ENCODE measurements around the gene TXNDC11. TPM values are rescaled to one million over a fixed set of nuclear protein-coding genes. Genes with fewer than 3 reads are reported as not detected.

TXNDC11 gene
- polyA plus RNA-seq, 4 donors = 47.6 to 73.4 (median 49.7) TPM

GRCh38 chr16:11660565-11660964 is 82.1 kb downstream of the TXNDC11 start:
- DNase-seq = no peak

DNA sequence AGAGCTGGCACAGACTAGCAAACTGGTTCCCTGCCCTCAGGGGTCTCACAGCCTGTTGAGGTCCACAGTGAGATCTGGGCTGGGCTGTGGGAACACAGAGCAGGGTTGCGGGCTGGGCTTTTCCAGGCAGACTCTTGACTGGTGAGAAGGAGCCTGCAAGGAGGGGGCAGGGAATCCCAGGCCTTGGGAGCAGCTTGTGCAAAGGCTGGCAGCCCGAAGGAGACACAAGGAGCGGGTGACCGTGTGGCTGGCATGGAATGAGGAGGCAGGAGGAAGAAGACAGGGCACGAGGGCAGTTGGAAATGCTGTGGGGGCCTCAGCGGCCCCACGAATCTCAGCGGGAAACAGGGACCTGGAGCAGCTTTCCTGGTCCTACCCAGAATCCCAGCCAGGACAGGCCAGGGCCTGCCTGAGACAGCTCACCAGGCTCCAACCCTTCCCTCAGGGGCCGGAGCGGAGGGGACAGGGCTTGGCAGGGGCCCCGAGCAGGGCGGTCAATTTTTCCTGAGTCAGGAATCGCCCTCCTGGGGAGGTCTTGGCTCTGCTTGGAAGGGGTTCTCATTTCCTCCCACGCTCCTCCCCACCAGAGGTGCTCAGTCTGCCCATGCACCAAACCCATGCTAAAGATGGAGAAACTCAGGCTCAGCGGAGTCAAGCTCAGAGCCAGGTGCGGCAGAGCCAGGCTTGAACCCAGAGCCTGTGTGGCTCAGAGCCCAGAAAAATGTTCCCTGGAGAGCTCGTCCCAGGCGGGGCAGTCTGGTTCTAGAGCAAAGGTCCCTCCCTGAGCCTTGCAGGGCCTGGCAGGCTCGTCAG is 83.6 kb downstream of the TXNDC11 start:
- no peak for FAIRE-seq
- Histone ChIP-seq H3K9me3 (ENCODE audit: control insufficient read depth in 2 of 2, insufficient read depth in 1 of 2, low read depth in 1 of 2, low read length in 1 of 2) (no peaks in the 10 kb centered on the region), H3K36me3 (ENCODE audit: control insufficient read depth in 3 of 3, insufficient read depth in 2 of 3, low read depth in 1 of 3, low read length in 3 of 3) (no peaks in the 10 kb centered on the region), H3K4me3 (ENCODE audit: low read depth in 1 of 3, low read length in 3 of 3) (no peak overlapping the region), H3K27me3 (ENCODE audit: control insufficient read depth in 3 of 3, insufficient read depth in 3 of 3, low read length in 3 of 3) (no peaks in the 10 kb centered on the region), H3K27ac (ENCODE audit: low read depth in 1 of 3, low read length in 2 of 3) (no peak overlapping the region), H3K4me1 (ENCODE audit: control insufficient read depth in 3 of 3, insufficient read depth in 2 of 3, low read depth in 1 of 3, low read length in 2 of 3) (no peaks in the 10 kb centered on the region)
- WGBS, 3 donors = 69 to 78% (median 72%) methylated on average over 19 of the region's 19 CpGs
- DNase-seq = peak in 1 of 2 donors; percentile 48

More at GRCh38 chr16:11660565-11660964, 82.1 kb downstream of the TXNDC11 start:
- no peaks in the 10 kb centered on the region for H3K36me3 ChIP-seq (ENCODE audit: control insufficient read depth in 3 of 3, insufficient read depth in 2 of 3, low read depth in 1 of 3, low read length in 3 of 3)
- H3K9me3 ChIP-seq (ENCODE audit: control insufficient read depth in 2 of 2, insufficient read depth in 1 of 2, low read depth in 1 of 2, low read length in 1 of 2) = no peaks in the 10 kb centered on the region
- no peak for FAIRE-seq
- no peaks in the 10 kb centered on the region for H3K4me1 ChIP-seq (ENCODE audit: control insufficient read depth in 3 of 3, insufficient read depth in 2 of 3, low read depth in 1 of 3, low read length in 2 of 3)
- 79 to 92% (median 90%) methylated on average over 10 to 12 of the region's 12 CpGs for WGBS, 3 donors
- no peak overlapping the region for H3K27ac ChIP-seq (ENCODE audit: low read depth in 1 of 3, low read length in 2 of 3)
- no peaks in the 10 kb centered on the region for H3K27me3 ChIP-seq (ENCODE audit: control insufficient read depth in 3 of 3, insufficient read depth in 3 of 3, low read length in 3 of 3)
- H3K4me3 ChIP-seq (ENCODE audit: low read depth in 1 of 3, low read length in 3 of 3) = no peak overlapping the region

GRCh38 chr16:11657556-11657955 is 85.1 kb downstream of the TXNDC11 start:
- 87 to 92% (median 89%) methylated on average over 8 of the region's 8 CpGs for WGBS, 3 donors
- DNase-seq = no peak
- no peak for FAIRE-seq
- no peaks in the 10 kb centered on the region for H3K4me1 ChIP-seq (ENCODE audit: control insufficient read depth in 3 of 3, insufficient read depth in 2 of 3, low read depth in 1 of 3, low read length in 2 of 3)
- H3K4me3 ChIP-seq (ENCODE audit: low read depth in 1 of 3, low read length in 3 of 3) = no peak overlapping the region
- no peaks in the 10 kb centered on the region for H3K27me3 ChIP-seq (ENCODE audit: control insufficient read depth in 3 of 3, insufficient read depth in 3 of 3, low read length in 3 of 3)
- no peaks in the 10 kb centered on the region for H3K9me3 ChIP-seq (ENCODE audit: control insufficient read depth in 2 of 2, insufficient read depth in 1 of 2, low read depth in 1 of 2, low read length in 1 of 2)
- H3K36me3 ChIP-seq (ENCODE audit: control insufficient read depth in 3 of 3, insufficient read depth in 2 of 3, low read depth in 1 of 3, low read length in 3 of 3) = no peaks in the 10 kb centered on the region
- no peak overlapping the region for H3K27ac ChIP-seq (ENCODE audit: low read depth in 1 of 3, low read length in 2 of 3)

- no peak for DNase-seq
- Histone ChIP-seq H3K27me3 (ENCODE audit: control insufficient read depth in 3 of 3, insufficient read depth in 3 of 3, low read length in 3 of 3) (no peaks in the 10 kb centered on the region), H3K27ac (ENCODE audit: low read depth in 1 of 3, low read length in 2 of 3) (no peak overlapping the region), H3K4me3 (ENCODE audit: low read depth in 1 of 3, low read length in 3 of 3) (no peak overlapping the region), H3K36me3 (ENCODE audit: control insufficient read depth in 3 of 3, insufficient read depth in 2 of 3, low read depth in 1 of 3, low read length in 3 of 3) (no peaks in the 10 kb centered on the region), H3K9me3 (ENCODE audit: control insufficient read depth in 2 of 2, insufficient read depth in 1 of 2, low read depth in 1 of 2, low read length in 1 of 2) (no peaks in the 10 kb centered on the region), H3K4me1 (ENCODE audit: control insufficient read depth in 3 of 3, insufficient read depth in 2 of 3, low read depth in 1 of 3, low read length in 2 of 3) (no peaks in the 10 kb centered on the region)
- 85 to 88% (median 88%) methylated on average over 7 of the region's 7 CpGs for WGBS, 3 donors
- no peak for FAIRE-seq
Observed at GRCh38 chr16:11655655-11656054, 87.0 kb downstream of the TXNDC11 start.

DNA sequence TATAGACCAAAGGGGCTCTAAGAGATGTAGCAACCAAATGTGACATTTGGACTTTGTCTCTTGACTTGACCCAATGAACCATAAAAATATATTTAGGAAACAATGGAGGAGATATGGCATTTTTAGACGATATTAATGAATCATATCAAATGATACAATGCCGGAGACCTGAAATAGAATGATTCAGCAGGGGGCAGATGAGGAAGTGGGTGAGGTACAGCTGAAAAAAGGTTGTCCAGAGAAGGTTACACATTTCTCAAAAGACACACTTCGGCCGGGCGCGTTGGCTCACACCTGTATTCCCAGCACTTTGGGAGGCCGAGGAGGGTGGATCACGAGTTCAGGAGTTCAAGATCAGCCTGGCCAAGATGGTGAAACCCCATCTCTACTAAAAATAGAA is 90.9 kb downstream of the TXNDC11 start:
- Histone ChIP-seq H3K27ac (ENCODE audit: low read depth in 1 of 3, low read length in 2 of 3) (no peak overlapping the region), H3K4me1 (ENCODE audit: control insufficient read depth in 3 of 3, insufficient read depth in 2 of 3, low read depth in 1 of 3, low read length in 2 of 3) (no peaks in the 10 kb centered on the region), H3K27me3 (ENCODE audit: control insufficient read depth in 3 of 3, insufficient read depth in 3 of 3, low read length in 3 of 3) (no peaks in the 10 kb centered on the region), H3K36me3 (ENCODE audit: control insufficient read depth in 3 of 3, insufficient read depth in 2 of 3, low read depth in 1 of 3, low read length in 3 of 3) (no peaks in the 10 kb centered on the region), H3K9me3 (ENCODE audit: control insufficient read depth in 2 of 2, insufficient read depth in 1 of 2, low read depth in 1 of 2, low read length in 1 of 2) (no peaks in the 10 kb centered on the region), H3K4me3 (ENCODE audit: low read depth in 1 of 3, low read length in 3 of 3) (no peak overlapping the region)
- DNase-seq (no peak), FAIRE-seq (no peak)
- 24 to 70% (median 68%) methylated on average over 8 of the region's 8 CpGs for WGBS, 3 donors

GRCh38 chr16:11650641-11651591 is 91.7 kb downstream of the TXNDC11 start:
- H3K27me3 ChIP-seq (ENCODE audit: control insufficient read depth in 3 of 3, insufficient read depth in 3 of 3, low read length in 3 of 3) = no peaks in the 10 kb centered on the region
- no peaks in the 10 kb centered on the region for H3K9me3 ChIP-seq (ENCODE audit: control insufficient read depth in 2 of 2, insufficient read depth in 1 of 2, low read depth in 1 of 2, low read length in 1 of 2)
- H3K4me1 ChIP-seq (ENCODE audit: control insufficient read depth in 3 of 3, insufficient read depth in 2 of 3, low read depth in 1 of 3, low read length in 2 of 3) = no peaks in the 10 kb centered on the region
- H3K36me3 ChIP-seq (ENCODE audit: control insufficient read depth in 3 of 3, insufficient read depth in 2 of 3, low read depth in 1 of 3, low read length in 3 of 3) = no peaks in the 10 kb centered on the region
- no peak for FAIRE-seq
- no peak for DNase-seq
- no peak overlapping the region for H3K27ac ChIP-seq (ENCODE audit: low read depth in 1 of 3, low read length in 2 of 3)
- 74 to 81% (median 75%) methylated on average over 18 of the region's 18 CpGs for WGBS, 3 donors
- H3K4me3 ChIP-seq (ENCODE audit: low read depth in 1 of 3, low read length in 3 of 3) = no peak overlapping the region

GRCh38 chr16:11649276-11649675 is 93.4 kb downstream of the TXNDC11 start:
- no peak for FAIRE-seq
- no peaks in the 10 kb centered on the region for H3K4me1 ChIP-seq (ENCODE audit: control insufficient read depth in 3 of 3, insufficient read depth in 2 of 3, low read depth in 1 of 3, low read length in 2 of 3)
- WGBS, 3 donors = 62 to 73% (median 68%) methylated on average over 7 of the region's 7 CpGs

GRCh38 chr16:11642765-11643116 is 99.9 kb downstream of the TXNDC11 start:
- no peak overlapping the region for H3K4me3 ChIP-seq (ENCODE audit: low read depth in 1 of 3, low read length in 3 of 3)
- DNase-seq = no peak
- FAIRE-seq = no peak
- H3K4me1 ChIP-seq (ENCODE audit: control insufficient read depth in 3 of 3, insufficient read depth in 2 of 3, low read depth in 1 of 3, low read length in 2 of 3) = peaks cover 0 to 10% (median 4%) of the 10 kb centered on the region in 3 donors
- H3K27ac ChIP-seq (ENCODE audit: low read depth in 1 of 3, low read length in 2 of 3) = no peak overlapping the region
- no peaks in the 10 kb centered on the region for H3K36me3 ChIP-seq (ENCODE audit: control insufficient read depth in 3 of 3, insufficient read depth in 2 of 3, low read depth in 1 of 3, low read length in 3 of 3)
- H3K9me3 ChIP-seq (ENCODE audit: control insufficient read depth in 2 of 2, insufficient read depth in 1 of 2, low read depth in 1 of 2, low read length in 1 of 2) = no peaks in the 10 kb centered on the region
- 37 to 64% (median 48%) methylated on average over 4 of the region's 4 CpGs for WGBS, 3 donors
- no peaks in the 10 kb centered on the region for H3K27me3 ChIP-seq (ENCODE audit: control insufficient read depth in 3 of 3, insufficient read depth in 3 of 3, low read length in 3 of 3)

More at GRCh38 chr16:11649276-11649675, 93.4 kb downstream of the TXNDC11 start:
- no peaks in the 10 kb centered on the region for H3K36me3 ChIP-seq (ENCODE audit: control insufficient read depth in 3 of 3, insufficient read depth in 2 of 3, low read depth in 1 of 3, low read length in 3 of 3)
- no peak for DNase-seq
- H3K27ac ChIP-seq (ENCODE audit: low read depth in 1 of 3, low read length in 2 of 3) = no peak overlapping the region
- H3K27me3 ChIP-seq (ENCODE audit: control insufficient read depth in 3 of 3, insufficient read depth in 3 of 3, low read length in 3 of 3) = no peaks in the 10 kb centered on the region
- no peaks in the 10 kb centered on the region for H3K9me3 ChIP-seq (ENCODE audit: control insufficient read depth in 2 of 2, insufficient read depth in 1 of 2, low read depth in 1 of 2, low read length in 1 of 2)
- H3K4me3 ChIP-seq (ENCODE audit: low read depth in 1 of 3, low read length in 3 of 3) = no peak overlapping the region
